HepG2 (cell line): Measurements from ENCODE around the gene C18orf63. TPM values are rescaled to one million over a fixed set of nuclear protein-coding genes. Genes with fewer than 3 reads are reported as not detected.

Experiments used
- ASH2L ChIP-seq: fragments of 300-600, 200-600 bp; sonication (generic); IDR thresholded peaks from 2 replicates; pipeline ENCODE4 v1.7.0; 2017; ENCODE audit warnings: low read depth, mild to moderate bottlenecking, moderate library complexity, mixed read lengths, low read length; ENCODE audit not compliant: insufficient read length
- CEBPG ChIP-seq: IDR thresholded peaks from 2 replicates; pipeline ENCODE4 v1.6.1; 2016
- DBP ChIP-seq: sonication (generic); formaldehyde crosslinking; IDR thresholded peaks from 2 replicates; pipeline ENCODE4 v1.4.0; 2020; ENCODE audit warnings: missing genetic modification reagents; ENCODE audit errors: not compliant biosample characterization
- ELF1 ChIP-seq: sonication (generic); formaldehyde crosslinking; IDR thresholded peaks from 2 replicates; pipeline ENCODE4 v1.4.0; 2020; ENCODE audit warnings: missing genetic modification reagents
- ETV5 ChIP-seq: IDR thresholded peaks from 2 replicates; pipeline ENCODE4 v1.6.1; 2018; ENCODE audit warnings: missing biosample characterization, missing genetic modification reagents, inconsistent platforms, borderline replicate concordance
- GRHL1 ChIP-seq: sonication (generic); formaldehyde crosslinking; conservative IDR thresholded peaks from 2 replicates; pipeline ENCODE4 v1.8.0; 2022; ENCODE audit warnings: missing genetic modification reagents
- GTF2F1 ChIP-seq: fragments of 150-350 bp; IDR thresholded peaks from 2 replicates; pipeline ENCODE4 v1.6.1; 2014; ENCODE audit warnings: low read length
- HIVEP1 ChIP-seq: sonication (generic); formaldehyde crosslinking; IDR thresholded peaks from 2 replicates; pipeline ENCODE4 v1.4.0; 2020; ENCODE audit warnings: mild to moderate bottlenecking, missing genetic modification reagents
- MBD4 ChIP-seq: IDR thresholded peaks from 2 replicates; pipeline ENCODE4 v1.6.1; 2012; ENCODE audit warnings: low read length, inconsistent platforms, borderline replicate concordance
- MIER2 ChIP-seq: IDR thresholded peaks from 2 replicates; pipeline ENCODE4 v1.6.1; 2016; ENCODE audit warnings: missing biosample characterization, missing genetic modification reagents
- NBN ChIP-seq: fragments of 450-650 bp; conservative IDR thresholded peaks from 2 replicates; pipeline ENCODE4 v1.6.1; 2017
- NCOA2 ChIP-seq: sonication (generic); formaldehyde crosslinking; IDR thresholded peaks from 2 replicates; pipeline ENCODE4 v1.8.0; 2022; ENCODE audit warnings: inconsistent platforms
- NCOA5 ChIP-seq: sonication (generic); formaldehyde crosslinking; IDR thresholded peaks from 2 replicates; pipeline ENCODE4 v1.4.0; 2020; ENCODE audit warnings: missing genetic modification reagents
- PCBP2 ChIP-seq: fragments of 200-400 bp; formaldehyde crosslinking; optimal IDR thresholded peaks from 2 replicates; pipeline ENCODE3; 2018; ENCODE audit warnings: low read length, low read depth; ENCODE audit not compliant: poor library complexity, severe bottlenecking
- REL ChIP-seq: sonication (generic); formaldehyde crosslinking; conservative IDR thresholded peaks from 2 replicates; pipeline ENCODE4 v1.8.0; 2022; ENCODE audit warnings: mild to moderate bottlenecking, missing genetic modification reagents, moderate library complexity
- RFX5 ChIP-seq: IDR thresholded peaks from 2 replicates; pipeline ENCODE4 v1.6.1; 2011; ENCODE audit warnings: low read depth, low read length, improper control_type of control experiment
- SRSF4 ChIP-seq: fragments of 200-400 bp; formaldehyde crosslinking; IDR thresholded peaks from one replicate; pipeline ENCODE4 v1.6.1; 2018; ENCODE audit warnings: mild to moderate bottlenecking, low read depth, low read length, moderate library complexity; ENCODE audit not compliant: poor library complexity, severe bottlenecking
- TEF ChIP-seq: sonication (generic); formaldehyde crosslinking; IDR thresholded peaks from 2 replicates; pipeline ENCODE4 v1.5.0; 2020; ENCODE audit warnings: missing genetic modification reagents
- ZFP37 ChIP-seq: sonication (generic); formaldehyde crosslinking; IDR thresholded peaks from 2 replicates; pipeline ENCODE4 v1.4.0; 2020; ENCODE audit warnings: missing genetic modification reagents, borderline replicate concordance
- ZFP41 ChIP-seq: sonication (generic); formaldehyde crosslinking; IDR thresholded peaks from 2 replicates; pipeline ENCODE4 v1.4.0; 2020; ENCODE audit warnings: mild to moderate bottlenecking, missing genetic modification reagents, borderline replicate concordance
- ZNF10 ChIP-seq: sonication (generic); formaldehyde crosslinking; IDR thresholded peaks from 2 replicates; pipeline ENCODE4 v1.4.0; 2020; ENCODE audit warnings: mild to moderate bottlenecking, low read depth, missing genetic modification reagents, borderline replicate concordance
- ZNF17 ChIP-seq: sonication (generic); formaldehyde crosslinking; IDR thresholded peaks from 2 replicates; pipeline ENCODE4 v1.5.0; 2020; ENCODE audit warnings: mild to moderate bottlenecking, missing genetic modification reagents
- ZNF180 ChIP-seq: sonication (generic); formaldehyde crosslinking; IDR thresholded peaks from 2 replicates; pipeline ENCODE4 v1.4.0; 2020; ENCODE audit warnings: low read depth, missing genetic modification reagents, borderline replicate concordance
- ZNF205 ChIP-seq: IDR thresholded peaks from 2 replicates; pipeline ENCODE4 v1.6.1; 2018; ENCODE audit warnings: missing biosample characterization, missing genetic modification reagents
- ZNF256 ChIP-seq: sonication (generic); formaldehyde crosslinking; conservative IDR thresholded peaks from 2 replicates; pipeline ENCODE4 v1.4.0; 2020; ENCODE audit warnings: missing genetic modification reagents
- ZNF274 ChIP-seq: sonication (generic); formaldehyde crosslinking; IDR thresholded peaks from 2 replicates; pipeline ENCODE4 v1.5.1; 2020; ENCODE audit warnings: mild to moderate bottlenecking, missing genetic modification reagents
- ZNF3 ChIP-seq: IDR thresholded peaks from 2 replicates; pipeline ENCODE4 v1.7.0; 2017; ENCODE audit warnings: inconsistent platforms
- ZNF547 ChIP-seq: sonication (generic); formaldehyde crosslinking; IDR thresholded peaks from 2 replicates; pipeline ENCODE4 v1.5.1; 2020; ENCODE audit warnings: mild to moderate bottlenecking, missing genetic modification reagents
- ZNF644 ChIP-seq: IDR thresholded peaks from 2 replicates; pipeline ENCODE4 v1.6.1; 2016; ENCODE audit warnings: low read depth
- ZNF841 ChIP-seq: sonication (generic); formaldehyde crosslinking; IDR thresholded peaks from 2 replicates; pipeline ENCODE4 v1.8.1; 2023; ENCODE audit warnings: missing genetic modification reagents, borderline replicate concordance
- ZNF850 ChIP-seq: sonication (generic); formaldehyde crosslinking; conservative IDR thresholded peaks from 2 replicates; pipeline ENCODE4 v1.9.0; 2021; ENCODE audit warnings: mild to moderate bottlenecking, missing genetic modification reagents
- polyA plus RNA-seq, 8 experiments: library from polyadenylated mRNA; depleted of rRNA in 3 of 8; stranded (reverse) in 7 of 8; unstranded in 1 of 8; fragments of >200 nt; fragmentation: Illumina TruSeq in 4 of 8; extraction: Trizol in 4 of 8; gene quantifications; 2 replicates each; pipeline versions ENCODE4 v1.2.1 to v1.2.3, GENCODE V29; 2011 to 2016; ENCODE audit warnings: low read depth in 4 of 8, missing spikeins in 1 of 8, mixed read lengths in 1 of 8; ENCODE audit not compliant: insufficient read depth in 1 of 8
- total RNA-seq, 5 experiments: library from RNA; depleted of rRNA; stranded (reverse); fragments of >200 nt; fragmentation: Illumina TruSeq; extraction: Trizol; gene quantifications; 2 replicates each; pipeline ENCODE4 v1.2.3, GENCODE V29; 2016; ENCODE audit warnings: low read depth in 1 of 5

Gene C18orf63
- total and polyA plus RNA-seq, 2 of the 13 experiments (the other 11 are each of a cell fraction or from before 2014, with no cell fraction given): 0.01 TPM; not detected in 1

- TF ChIP-seq ZNF547 (CRISPR knock-in tag) (0 out of 2 replicates have a peak, but pooled peaks have one; percentile 40), ELF1 (CRISPR knock-in tag) (no peak), RFX5 (no peak), ZNF644 (CRISPR knock-in tag) (no peak), ZNF17 (CRISPR knock-in tag) (no peak), ZNF3 (CRISPR knock-in tag) (no peak), CEBPG (CRISPR knock-in tag) (no peak), GTF2F1 (no peak), DBP (CRISPR knock-in tag) (no peak), ZNF841 (CRISPR knock-in tag) (0 out of 2 replicates have a peak, but pooled peaks have one; percentile 41), HIVEP1 (no peak), ZFP41 (CRISPR knock-in tag) (no peak), ASH2L (peak; percentile 68), TEF (CRISPR knock-in tag) (no peak), SRSF4 (no peak), NCOA5 (CRISPR knock-in tag) (no peak), MBD4 (no peak), ZNF205 (CRISPR knock-in tag) (peak; percentile 73), REL (CRISPR knock-in tag) (no peak), ZNF850 (CRISPR knock-in tag) (no peak), ZNF274 (no peak), ZNF10 (CRISPR knock-in tag) (no peak), ZFP37 (no peak), MIER2 (CRISPR knock-in tag) (no peak), NCOA2 (CRISPR knock-in tag) (peak; percentile 43; the same call in 1 of the 2 replicates), GRHL1 (CRISPR knock-in tag) (no peak), ZNF256 (CRISPR knock-in tag) (0 out of 2 replicates have a peak, but pooled peaks have one; percentile 25), ETV5 (CRISPR knock-in tag) (no peak), NBN (no peak), ZNF180 (CRISPR knock-in tag) (no peak), PCBP2 (no peak)
Measured at GRCh38 chr18:74368901-74369705, 53.5 kb downstream of the C18orf63 start (continued).
